ENCODE results near the gene EIF4B. TPM values are rescaled to one million over a fixed set of nuclear protein-coding genes. Genes with fewer than 3 reads are reported as not detected.
A peak's percentile ranks its signal among the peaks of the same experiment; 100 is the strongest.
"Not testable (repeated sequence)": the region's sequence is repeated elsewhere in the genome, so short reads cannot be mapped to it uniquely, and the experiment has no call there.

The EIF4B gene
- total and polyA plus RNA-seq, 9 of the 15 experiments (the other 6 are each of a cell fraction or from before 2014, with no cell fraction given), result 138 to 669 (median 552) TPM

- intact Hi-C loops (cut with micrococcal nuclease), result loop anchor here (5.0 kb wide), 1 partner anchor 39 kb away; no protein-coding TSS in a partner anchor
- under 1% methylated on average over 15 of the region's 15 CpGs for WGBS (ENCODE audit: insufficient coverage, low coverage, missing lambda C conversion rate)
- peaks cover 61% of the 10 kb centered on the region for H3K36me3 ChIP-seq (ENCODE audit: control insufficient read depth, insufficient read depth, low read length)
- BruUV-seq (replicated peaks); ATAC-seq; H3K27me3 ChIP-seq (ENCODE audit: control insufficient read depth in 2 of 2, insufficient read depth in 2 of 2, low read length in 2 of 2); H3K9me3 ChIP-seq (replicated peaks; ENCODE audit: control insufficient read depth, insufficient read depth, low read depth, low read length); CTCF ChIA-PET (ENCODE audit: low intra/inter-chr PET ratio); in situ Hi-C loops (cut with MboI); H2AFZ ChIP-seq (ENCODE audit: low read depth, low read length); FAIRE-seq; H3K9me1 ChIP-seq (ENCODE audit: control insufficient read depth, insufficient read depth, low read length): not testable (repeated sequence)
- peaks cover 89% of the 10 kb centered on the region for H3K79me2 ChIP-seq (ENCODE audit: control insufficient read depth, insufficient read depth, low read length)
- H3K27ac ChIP-seq (ENCODE audit: extremely low read depth, low read depth, low read length), result peak overlapping the region; percentile 97; the same call in 2 of the 3 replicates
- H3K4me3 ChIP-seq, result peak overlapping the region; percentile 76
- H3K4me2 ChIP-seq (ENCODE audit: insufficient read depth, low read length), result peak overlapping the region; percentile 96
- DNase-seq (ENCODE audit: extremely low read depth in 1 of 4, low spot score in 3 of 4), result peak in 1 of 4 experiments; percentile 20
- POLR2A ChIA-PET, result interaction anchor here (0.6 kb wide), 1 partner anchor 130 kb away, joined by 3 read pairs; no protein-coding TSS in a partner anchor
- peaks cover 43% of the 10 kb centered on the region; the same call in 1 of the 2 replicates for H4K20me1 ChIP-seq (replicated peaks; ENCODE audit: control insufficient read depth, insufficient read depth, low read length)
- peaks cover 11 to 32% of the 10 kb centered on the region in 2 experiments; a peak in 3 of 5 replicates for H3K4me1 ChIP-seq (replicated peaks in 1 of 2; ENCODE audit: control insufficient read depth in 2 of 2, insufficient read depth in 2 of 2, low read length in 2 of 2)
- H3K9ac ChIP-seq (ENCODE audit: insufficient read depth in 1 of 2, low read depth in 2 of 2, low read length in 2 of 2), result peak overlapping the region; percentile 61 to 98
- 0 out of 2 replicates have a peak, but pooled peaks have one; percentile 20 for TF ChIP-seq NKRF (IDR thresholded peaks at IDR 0.05; ENCODE audit: borderline replicate concordance)
- TF ChIP-seq NFATC3 (IDR thresholded peaks at IDR 0.05), result 0 out of 2 replicates have a peak, but pooled peaks have one; percentile 26
- 0 out of 4 replicates have a peak, but pooled peaks of 1 of the 2 experiments have one; percentile 10 for TF ChIP-seq RCOR1 (IDR thresholded peaks at IDR 0.05; ENCODE audit: borderline replicate concordance in 1 of 2, low read depth in 2 of 2, low read length in 2 of 2)
- peak; percentile 86 to 89 for TF ChIP-seq KDM1A (IDR thresholded peaks at IDR 0.05)
- peak; percentile 54 for TF ChIP-seq ZNF121 (CRISPR knock-in tag; conservative IDR thresholded peaks at IDR 0.05)
- peak in 1 of 2 experiments; percentile 45; a peak in 1 of 4 replicates for TF ChIP-seq HDAC1 (IDR thresholded peaks at IDR 0.05)
Measured at GRCh38 chr12:53008760-53009159, 2.5 kb downstream of the EIF4B start.
